ENCODE measurements around the gene IL1R2.

- TF ChIP-seq POLR2A (IDR thresholded peaks at IDR 0.05; ENCODE audit: low read depth, low read length): no peak
- TF ChIP-seq TAF1 (IDR thresholded peaks at IDR 0.05; ENCODE audit: borderline replicate concordance, low read depth, low read length): no peak
- TF ChIP-seq POLR2AphosphoS5 (IDR thresholded peaks at IDR 0.05; ENCODE audit: low read depth, low read length): no peak
Observed at GRCh38 chr2:102040229-102040628, 48.5 kb downstream of the IL1R2 start.

All from GM12892 (cell line).